ENCODE measurements around the gene EIF5B. TPM values are rescaled to one million over a fixed set of nuclear protein-coding genes. Genes with fewer than 3 reads are reported as not detected.

EIF5B gene
- total RNA-seq, 4 donors from 2014 or later, result 23.6 to 40.4 (median 30.7) TPM

- Histone ChIP-seq H3K4me1 (no peaks in the 10 kb centered on the region), H3K27ac (no peak overlapping the region), H3K4me3 (no peak overlapping the region), H3K27me3 (no peaks in the 10 kb centered on the region), H3K36me3 (peaks cover 0 to 99% (median 0%) of the 10 kb centered on the region in 3 donors), H3K9me3 (no peaks in the 10 kb centered on the region)
- no peak for DNase-seq
- no peak for TF ChIP-seq POLR2A (IDR thresholded peaks at IDR 0.05)
These were observed 61.9 kb downstream of the EIF5B start for GRCh38 chr2:99399063-99399462.

- Histone ChIP-seq H3K27me3 (no peaks in the 10 kb centered on the region), H3K36me3 (peaks cover 0 to 99% (median 0%) of the 10 kb centered on the region in 3 donors), H3K9me3 (no peaks in the 10 kb centered on the region), H3K4me3 (no peak overlapping the region), H3K27ac (no peak overlapping the region), H3K4me1 (no peaks in the 10 kb centered on the region)
- no peak for DNase-seq
- no peak for TF ChIP-seq POLR2A (IDR thresholded peaks at IDR 0.05)
- TF ChIP-seq CTCF (IDR thresholded peaks at IDR 0.05), result no peak
These were observed 62.6 kb downstream of the EIF5B start for GRCh38 chr2:99399795-99400194.

- DNase-seq, result no peak
- TF ChIP-seq POLR2A (IDR thresholded peaks at IDR 0.05) (no peak), CTCF (IDR thresholded peaks at IDR 0.05) (no peak)
These were observed 64.7 kb downstream of the EIF5B start for GRCh38 chr2:99401841-99402240.

GRCh38 chr2:99403084-99403483, 65.9 kb downstream of the EIF5B start:
- DNase-seq, result no peak
- Histone ChIP-seq H3K27me3 (no peaks in the 10 kb centered on the region), H3K36me3 (peaks cover 0 to 91% (median 0%) of the 10 kb centered on the region in 3 donors), H3K27ac (no peak overlapping the region), H3K4me3 (no peak overlapping the region), H3K9me3 (no peaks in the 10 kb centered on the region), H3K4me1 (no peaks in the 10 kb centered on the region)
- TF ChIP-seq CTCF (IDR thresholded peaks at IDR 0.05) (no peak), POLR2A (IDR thresholded peaks at IDR 0.05) (no peak)

More at GRCh38 chr2:99401841-99402240, 64.7 kb downstream of the EIF5B start:
- H3K4me3 ChIP-seq, result no peak overlapping the region
- no peaks in the 10 kb centered on the region for H3K27me3 ChIP-seq
- H3K9me3 ChIP-seq, result no peaks in the 10 kb centered on the region
- H3K4me1 ChIP-seq, result no peaks in the 10 kb centered on the region
- peaks cover 0 to 96% (median 0%) of the 10 kb centered on the region in 3 donors for H3K36me3 ChIP-seq
- H3K27ac ChIP-seq, result no peak overlapping the region

- Histone ChIP-seq H3K27ac (no peak overlapping the region), H3K4me1 (no peaks in the 10 kb centered on the region), H3K27me3 (no peaks in the 10 kb centered on the region), H3K9me3 (no peaks in the 10 kb centered on the region), H3K4me3 (no peak overlapping the region), H3K36me3 (peaks cover 0 to 91% (median 0%) of the 10 kb centered on the region in 3 donors)
- peak in 3 of 6 experiments; percentile 34 to 35 (median 34) for TF ChIP-seq CTCF (IDR thresholded peaks at IDR 0.05)
- TF ChIP-seq POLR2A (IDR thresholded peaks at IDR 0.05), result no peak
- no peak for DNase-seq
These were observed 66.3 kb downstream of the EIF5B start for GRCh38 chr2:99403524-99403923.

GRCh38 chr2:99404039-99404796, 67.0 kb downstream of the EIF5B start:
- H3K9me3 ChIP-seq, result no peaks in the 10 kb centered on the region
- no peak overlapping the region for H3K4me3 ChIP-seq
- peaks cover 0 to 88% (median 0%) of the 10 kb centered on the region in 3 donors for H3K36me3 ChIP-seq
- peak overlapping the region in 1 of 4 donors; percentile 3 for H3K27ac ChIP-seq
- no peak for TF ChIP-seq CTCF (IDR thresholded peaks at IDR 0.05)
- TF ChIP-seq POLR2A (IDR thresholded peaks at IDR 0.05), result no peak
- no peaks in the 10 kb centered on the region for H3K4me1 ChIP-seq
- H3K27me3 ChIP-seq, result no peaks in the 10 kb centered on the region
- no peak for DNase-seq
